Ishikawa (cell line): Measurements from ENCODE around the gene RNF224.

Source experiments
- CEBPB ChIP-seq: IDR thresholded peaks from 2 replicates; pipeline ENCODE4 v1.6.1; 2012
- CREB1 ChIP-seq: IDR thresholded peaks from 2 replicates; pipeline ENCODE4 v1.6.1; 2012; ENCODE audit warnings: low read depth
- EGR1 ChIP-seq: IDR thresholded peaks from 2 replicates; pipeline ENCODE4 v1.6.1; 2012
- EP300 ChIP-seq: IDR thresholded peaks from 2 replicates; pipeline ENCODE4 v1.6.1; 2012; ENCODE audit warnings: borderline replicate concordance
- FOXM1 ChIP-seq: IDR thresholded peaks from 2 replicates; pipeline ENCODE4 v1.6.1; 2012; ENCODE audit warnings: low read depth, borderline replicate concordance
- MAX ChIP-seq: IDR thresholded peaks from 2 replicates; pipeline ENCODE4 v1.6.1; 2012
- NFIC ChIP-seq: IDR thresholded peaks from 2 replicates; pipeline ENCODE4 v1.6.1; 2012
- RAD21 ChIP-seq: IDR thresholded peaks from 2 replicates; pipeline ENCODE4 v1.6.1; 2012; ENCODE audit warnings: low read depth
- REST ChIP-seq: IDR thresholded peaks from 2 replicates; pipeline ENCODE4 v1.6.1; 2012; ENCODE audit warnings: low read depth, mild to moderate bottlenecking
- TAF1 ChIP-seq: IDR thresholded peaks from 2 replicates; pipeline ENCODE4 v1.6.1; 2012; ENCODE audit warnings: low read depth, mild to moderate bottlenecking
- TCF12 ChIP-seq: IDR thresholded peaks from 2 replicates; pipeline ENCODE4 v1.6.1; 2012; ENCODE audit warnings: low read depth
- TEAD4 ChIP-seq: IDR thresholded peaks from 2 replicates; pipeline ENCODE4 v1.6.1; 2012
- USF1 ChIP-seq: IDR thresholded peaks from 2 replicates; pipeline ENCODE4 v1.6.1; 2012
- YY1 ChIP-seq: IDR thresholded peaks from 2 replicates; pipeline ENCODE4 v1.6.1; 2012; ENCODE audit warnings: low read depth
- ZBTB7A ChIP-seq: IDR thresholded peaks from 2 replicates; pipeline ENCODE4 v1.6.1; 2012; ENCODE audit warnings: low read depth

RNF224 gene

GRCh38 chr9:137181680-137182079 is 45.6 kb upstream of the RNF224 start:
- TF ChIP-seq TAF1 (no peak), REST (no peak), CREB1 (no peak), ZBTB7A (no peak), YY1 (no peak), RAD21 (no peak), FOXM1 (no peak), USF1 (no peak), EP300 (no peak), TEAD4 (no peak), TCF12 (no peak), MAX (no peak), EGR1 (no peak), NFIC (no peak), CEBPB (no peak)

DNA sequence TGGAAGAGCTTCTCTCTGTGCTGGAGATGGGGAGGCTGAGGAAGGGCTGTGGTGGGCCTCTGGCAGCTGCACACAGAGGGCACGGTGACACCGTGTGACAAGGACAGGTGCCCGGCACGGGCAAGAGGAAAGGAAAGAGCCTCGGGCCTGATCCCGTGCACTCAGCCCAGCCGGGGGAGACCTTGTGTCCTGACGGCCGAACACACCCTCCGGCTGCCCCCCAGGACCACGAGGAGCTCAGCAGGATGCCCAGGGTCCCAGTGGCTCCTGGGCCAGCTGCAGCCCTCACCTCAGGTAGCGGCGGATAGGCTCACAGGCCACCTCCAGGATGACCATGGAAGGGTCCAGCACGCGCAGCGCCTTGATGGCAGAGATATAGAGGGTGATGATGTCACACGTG is 44.5 kb upstream of the RNF224 start:
- no peak for TF ChIP-seq CREB1
- no peak for TF ChIP-seq REST
- TF ChIP-seq CEBPB, result no peak
- TF ChIP-seq EP300, result no peak
- no peak for TF ChIP-seq FOXM1
- TF ChIP-seq TAF1, result no peak
- no peak for TF ChIP-seq NFIC
- TF ChIP-seq MAX, result no peak
- TF ChIP-seq TEAD4, result no peak
- no peak for TF ChIP-seq RAD21
- no peak for TF ChIP-seq EGR1
- no peak for TF ChIP-seq ZBTB7A
- no peak for TF ChIP-seq USF1
- no peak for TF ChIP-seq YY1
- no peak for TF ChIP-seq TCF12

GRCh38 chr9:137183980-137184595 is 43.2 kb upstream of the RNF224 start:
- TF ChIP-seq FOXM1 (no peak), USF1 (no peak), TEAD4 (no peak), MAX (no peak), TAF1 (no peak)

GRCh38 chr9:137184881-137185660 is 42.2 kb upstream of the RNF224 start:
- TF ChIP-seq TAF1 (no peak), MAX (no peak), TCF12 (no peak), CEBPB (no peak), ZBTB7A (no peak), REST (no peak), CREB1 (no peak), NFIC (no peak), RAD21 (no peak), TEAD4 (no peak), USF1 (no peak), EP300 (no peak), FOXM1 (no peak)
